C4-2B (cell line): Measurements from ENCODE around the gene TAF1B.

ENCODE experiments used
- CTCF ChIP-seq: fragments of 450-650 bp; conservative IDR thresholded peaks from 2 replicates; pipeline ENCODE4 v1.5.1; 2017; ENCODE audit warnings: mild to moderate bottlenecking
- ZFX ChIP-seq: fragments of 450-650 bp; IDR thresholded peaks from 2 replicates; pipeline ENCODE4 v1.6.1; 2017

GRCh38 chr2:9800975-9801726, 42.1 kb upstream of the TAF1B start:
- no peak for TF ChIP-seq CTCF
- TF ChIP-seq ZFX = no peak
